GM18867 (cell line): Measurements from ENCODE around the gene SPTAN1.
"Not testable (repeated sequence)": the region's sequence is repeated elsewhere in the genome, so short reads cannot be mapped to it uniquely, and the experiment has no call there.

Source experiments
- ATAC-seq: cut with Tn5 transposase; IDR thresholded peaks from one replicate; pipeline ENCODE4 v1.9.1; 2021; ENCODE audit warnings: mild to moderate bottlenecking, moderate library complexity; ENCODE audit not compliant: unreplicated experiment

SPTAN1 gene

GRCh38 chr9:128552153-128552743 lies at the start of gene SPTAN1:
SPTAN1 (plus strand) TSS chr9:128552587; CDS start chr9:128566741, 14,154 bp downstream.
- ATAC-seq = peak; percentile 72

- not testable (repeated sequence) for ATAC-seq
Observed at GRCh38 chr9:128503415-128503825, 49.0 kb upstream of the SPTAN1 start.

GRCh38 chr9:128503870-128504269 lies 48.5 kb upstream of the SPTAN1 start:
- no peak for ATAC-seq

GRCh38 chr9:128504485-128505413 lies 47.6 kb upstream of the SPTAN1 start, which contains the start of gene GLE1:
GLE1 (plus strand) TSS chr9:128504719; CDS start chr9:128504806, 87 bp downstream.
- peak; percentile 87 for ATAC-seq

- ATAC-seq = no peak
Observed at GRCh38 chr9:128505414-128505765, 47.0 kb upstream of the SPTAN1 start.

- ATAC-seq = not testable (repeated sequence)
Observed at GRCh38 chr9:128505906-128506305, 46.5 kb upstream of the SPTAN1 start.

- ATAC-seq = no peak
Observed at GRCh38 chr9:128512820-128513219, 39.6 kb upstream of the SPTAN1 start.

- ATAC-seq = no peak
Observed at GRCh38 chr9:128521956-128522355, 30.4 kb upstream of the SPTAN1 start.

- ATAC-seq = no peak
Observed at GRCh38 chr9:128523199-128523925, 29.0 kb upstream of the SPTAN1 start.

GRCh38 chr9:128526720-128527119 lies 25.7 kb upstream of the SPTAN1 start:
- no peak for ATAC-seq

- no peak for ATAC-seq
Observed at GRCh38 chr9:128528445-128529160, 23.8 kb upstream of the SPTAN1 start.

- no peak for ATAC-seq
Observed at GRCh38 chr9:128529191-128529590, 23.2 kb upstream of the SPTAN1 start.

GRCh38 chr9:128532581-128532980 lies 19.8 kb upstream of the SPTAN1 start:
- ATAC-seq = no peak

GRCh38 chr9:128540634-128541360 lies 11.6 kb upstream of the SPTAN1 start:
- ATAC-seq = no peak

GRCh38 chr9:128546504-128546903 lies 5.9 kb upstream of the SPTAN1 start:
- no peak for ATAC-seq

GRCh38 chr9:128548876-128549275 lies 3.5 kb upstream of the SPTAN1 start:
- no peak for ATAC-seq

- ATAC-seq = no peak
Observed at GRCh38 chr9:128550226-128550625, 2.2 kb upstream of the SPTAN1 start.

GRCh38 chr9:128550770-128551656 lies 1.4 kb upstream of the SPTAN1 start:
- ATAC-seq = no peak

- no peak for ATAC-seq
Observed at GRCh38 chr9:128551657-128552152, 682 bp upstream of the SPTAN1 start.
